Panc1 (cell line): ENCODE results near the gene CDX1. TPM values are rescaled to one million over a fixed set of nuclear protein-coding genes. Genes with fewer than 3 reads are reported as not detected.

Experiments
- ATAC-seq: fragments of 200-7000 bp; cut with Tn5 transposase; 2 replicates; pipeline ENCODE4 v1.9.1; 2020; ENCODE audit warnings: mild to moderate bottlenecking, moderate library complexity
- BruUV-seq: library from RNA; stranded (reverse); fragments of 400-500 nt; replicated peaks from 2 replicates; lab custom pipeline; 2021; lab: Mats Ljungman, UMichigan
- CTCF ChIA-PET: fragments of 300-600 bp; sonication (Branson Sonifier 250); formaldehyde crosslinking; loops from one replicate; lab custom pipeline; 2022; ENCODE audit warnings: antibody characterized with exemption; lab: Charles Lee
- POLR2A ChIA-PET: fragments of 300-600 bp; sonication (Branson Sonifier 250); formaldehyde crosslinking; loops from one replicate; lab custom pipeline; 2022; ENCODE audit warnings: antibody characterized with exemption; lab: Charles Lee
- DNase-seq: peaks from one replicate; pipeline ENCODE4 v3.0.0-alpha.2; 2010; ENCODE audit warnings: low read depth, low spot score
- H3K27ac ChIP-seq: 2 replicates; pipeline ENCODE4 v1.5.1; 2011; ENCODE audit warnings: mild to moderate bottlenecking, low read length, inconsistent platforms
- H3K27me3 ChIP-seq: fragments of 200-500 bp; sonication (Bioruptor generic); 2 replicates; pipeline ENCODE4 v1.6.0; 2014; ENCODE audit warnings: low read length, inconsistent platforms; ENCODE audit not compliant: control insufficient read depth, insufficient read depth
- H3K36me3 ChIP-seq: fragments of 200-500 bp; sonication (Bioruptor generic); 2 replicates; pipeline ENCODE4 v1.5.1; 2014; ENCODE audit warnings: inconsistent platforms, mild to moderate bottlenecking, low read length, moderate library complexity; ENCODE audit not compliant: control insufficient read depth, insufficient read depth
- H3K4me1 ChIP-seq: 2 replicates; pipeline ENCODE4 v1.5.1; 2011; ENCODE audit warnings: inconsistent platforms, mild to moderate bottlenecking, low read length, moderate library complexity; ENCODE audit not compliant: control insufficient read depth, insufficient read depth
- H3K4me3 ChIP-seq, 2 experiments: 2 replicates each; pipeline ENCODE4 v1.5.1; 2011 to 2012; ENCODE audit warnings: low read depth in 2 of 2, low read length in 2 of 2, mild to moderate bottlenecking in 2 of 2, inconsistent platforms in 1 of 2, moderate library complexity in 1 of 2
- H3K9me3 ChIP-seq: fragments of 200-500 bp; sonication (Bioruptor generic); 2 replicates; pipeline ENCODE4 v1.5.1; 2014; ENCODE audit warnings: low read depth, mild to moderate bottlenecking, inconsistent platforms, low read length, moderate library complexity; ENCODE audit not compliant: control insufficient read depth, insufficient read depth
- POLR2AphosphoS5 ChIP-seq: IDR thresholded peaks from 2 replicates; pipeline ENCODE4 v1.6.1; 2012; ENCODE audit warnings: mild to moderate bottlenecking, low read depth, low read length, moderate library complexity
- SIN3A ChIP-seq: IDR thresholded peaks from 2 replicates; pipeline ENCODE4 v1.6.1; 2012; ENCODE audit warnings: low read depth, mild to moderate bottlenecking, low read length, moderate library complexity, borderline replicate concordance; ENCODE audit not compliant: insufficient read depth
- TCF7L2 ChIP-seq: IDR thresholded peaks from 2 replicates; pipeline ENCODE4 v1.6.1; 2011; ENCODE audit warnings: mild to moderate bottlenecking, low read depth, low read length, inconsistent platforms
- in situ Hi-C: cut with HindIII; loops from 2 replicates; pipeline ENCODE4 v1.10.0; 2016; ENCODE audit warnings: low sequenced_read_pairs, low pct_unique_long_range_greater_than_20kb
- intact Hi-C: fragments of 100-400 bp; cut with micrococcal nuclease; formaldehyde crosslinking; loops from one replicate; pipeline ENCODE4 v1.10.0; 2022; ENCODE audit not compliant: unreplicated experiment
- total RNA-seq: library from RNA; stranded (reverse); gene quantifications from one replicate; pipeline ENCODE4 v1.2.1, GENCODE V29; 2021; ENCODE audit not compliant: unreplicated experiment
- TF ChIP-seq, protein P1 (sequence below): fragments of 450-650 bp; IDR thresholded peaks from 2 replicates; pipeline ENCODE4 v1.5.1; 2017; ENCODE audit warnings: mild to moderate bottlenecking
- TF ChIP-seq, protein P2 (sequence below), 2 experiments: IDR thresholded peaks; 2 replicates each; pipeline ENCODE4 v1.6.1; 2011 to 2012; ENCODE audit warnings: low read depth in 2 of 2, control low read depth in 1 of 2, low read length in 1 of 2, mild to moderate bottlenecking in 1 of 2, moderate library complexity in 1 of 2; ENCODE audit not compliant: insufficient read depth in 1 of 2

Gene CDX1
- total RNA-seq, 1 experiment from 2014 or later = not detected

DNA sequence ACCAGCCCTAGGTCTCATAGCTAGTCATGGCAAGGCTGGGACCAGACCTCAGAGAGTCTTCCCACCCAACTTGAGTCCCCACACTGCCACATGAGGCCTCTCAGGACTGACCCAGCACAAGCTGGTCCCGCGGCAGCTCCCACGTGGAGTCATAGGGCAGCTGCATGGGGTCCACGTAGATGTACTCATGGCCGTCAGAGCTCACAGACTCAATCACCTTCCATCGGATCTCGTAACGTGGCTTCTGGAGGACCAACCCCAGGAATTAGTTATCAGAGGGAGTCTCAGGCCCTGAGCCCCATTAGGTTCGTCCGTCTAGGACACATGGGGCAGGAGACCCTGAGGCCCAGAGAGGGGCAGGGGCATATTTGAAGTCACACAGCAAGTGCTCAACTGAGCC, 41.2 kb upstream of the CDX1 start:
- Histone ChIP-seq H3K4me3 (no peak overlapping the region), H3K36me3 (no peaks in the 10 kb centered on the region), H3K27me3 (no peaks in the 10 kb centered on the region), H3K4me1 (peaks cover 7% of the 10 kb centered on the region), H3K27ac (no peak overlapping the region), H3K9me3 (no peaks in the 10 kb centered on the region)
- in situ Hi-C loops (no loop called here), intact Hi-C loops (no loop called here)
- no TSS peak for BruUV-seq
- no peak for ATAC-seq
- TF ChIP-seq, protein P1, sequence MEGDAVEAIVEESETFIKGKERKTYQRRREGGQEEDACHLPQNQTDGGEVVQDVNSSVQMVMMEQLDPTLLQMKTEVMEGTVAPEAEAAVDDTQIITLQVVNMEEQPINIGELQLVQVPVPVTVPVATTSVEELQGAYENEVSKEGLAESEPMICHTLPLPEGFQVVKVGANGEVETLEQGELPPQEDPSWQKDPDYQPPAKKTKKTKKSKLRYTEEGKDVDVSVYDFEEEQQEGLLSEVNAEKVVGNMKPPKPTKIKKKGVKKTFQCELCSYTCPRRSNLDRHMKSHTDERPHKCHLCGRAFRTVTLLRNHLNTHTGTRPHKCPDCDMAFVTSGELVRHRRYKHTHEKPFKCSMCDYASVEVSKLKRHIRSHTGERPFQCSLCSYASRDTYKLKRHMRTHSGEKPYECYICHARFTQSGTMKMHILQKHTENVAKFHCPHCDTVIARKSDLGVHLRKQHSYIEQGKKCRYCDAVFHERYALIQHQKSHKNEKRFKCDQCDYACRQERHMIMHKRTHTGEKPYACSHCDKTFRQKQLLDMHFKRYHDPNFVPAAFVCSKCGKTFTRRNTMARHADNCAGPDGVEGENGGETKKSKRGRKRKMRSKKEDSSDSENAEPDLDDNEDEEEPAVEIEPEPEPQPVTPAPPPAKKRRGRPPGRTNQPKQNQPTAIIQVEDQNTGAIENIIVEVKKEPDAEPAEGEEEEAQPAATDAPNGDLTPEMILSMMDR = no peak
- TF ChIP-seq, protein P2, sequence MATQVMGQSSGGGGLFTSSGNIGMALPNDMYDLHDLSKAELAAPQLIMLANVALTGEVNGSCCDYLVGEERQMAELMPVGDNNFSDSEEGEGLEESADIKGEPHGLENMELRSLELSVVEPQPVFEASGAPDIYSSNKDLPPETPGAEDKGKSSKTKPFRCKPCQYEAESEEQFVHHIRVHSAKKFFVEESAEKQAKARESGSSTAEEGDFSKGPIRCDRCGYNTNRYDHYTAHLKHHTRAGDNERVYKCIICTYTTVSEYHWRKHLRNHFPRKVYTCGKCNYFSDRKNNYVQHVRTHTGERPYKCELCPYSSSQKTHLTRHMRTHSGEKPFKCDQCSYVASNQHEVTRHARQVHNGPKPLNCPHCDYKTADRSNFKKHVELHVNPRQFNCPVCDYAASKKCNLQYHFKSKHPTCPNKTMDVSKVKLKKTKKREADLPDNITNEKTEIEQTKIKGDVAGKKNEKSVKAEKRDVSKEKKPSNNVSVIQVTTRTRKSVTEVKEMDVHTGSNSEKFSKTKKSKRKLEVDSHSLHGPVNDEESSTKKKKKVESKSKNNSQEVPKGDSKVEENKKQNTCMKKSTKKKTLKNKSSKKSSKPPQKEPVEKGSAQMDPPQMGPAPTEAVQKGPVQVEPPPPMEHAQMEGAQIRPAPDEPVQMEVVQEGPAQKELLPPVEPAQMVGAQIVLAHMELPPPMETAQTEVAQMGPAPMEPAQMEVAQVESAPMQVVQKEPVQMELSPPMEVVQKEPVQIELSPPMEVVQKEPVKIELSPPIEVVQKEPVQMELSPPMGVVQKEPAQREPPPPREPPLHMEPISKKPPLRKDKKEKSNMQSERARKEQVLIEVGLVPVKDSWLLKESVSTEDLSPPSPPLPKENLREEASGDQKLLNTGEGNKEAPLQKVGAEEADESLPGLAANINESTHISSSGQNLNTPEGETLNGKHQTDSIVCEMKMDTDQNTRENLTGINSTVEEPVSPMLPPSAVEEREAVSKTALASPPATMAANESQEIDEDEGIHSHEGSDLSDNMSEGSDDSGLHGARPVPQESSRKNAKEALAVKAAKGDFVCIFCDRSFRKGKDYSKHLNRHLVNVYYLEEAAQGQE (IDR thresholded peaks at IDR 0.05; ENCODE audit: insufficient read depth in 1 of 2, low read depth in 2 of 2, low read length in 1 of 2) = no peak
- TF ChIP-seq TCF7L2 (no peak), POLR2AphosphoS5 (no peak), SIN3A (no peak)
- POLR2A ChIA-PET = no interaction called here
- DNase-seq = no peak
- CTCF ChIA-PET = interaction anchor here (0.5 kb wide), 1 partner anchor 292 kb away, joined by 6 read pairs; no protein-coding TSS in a partner anchor

DNA sequence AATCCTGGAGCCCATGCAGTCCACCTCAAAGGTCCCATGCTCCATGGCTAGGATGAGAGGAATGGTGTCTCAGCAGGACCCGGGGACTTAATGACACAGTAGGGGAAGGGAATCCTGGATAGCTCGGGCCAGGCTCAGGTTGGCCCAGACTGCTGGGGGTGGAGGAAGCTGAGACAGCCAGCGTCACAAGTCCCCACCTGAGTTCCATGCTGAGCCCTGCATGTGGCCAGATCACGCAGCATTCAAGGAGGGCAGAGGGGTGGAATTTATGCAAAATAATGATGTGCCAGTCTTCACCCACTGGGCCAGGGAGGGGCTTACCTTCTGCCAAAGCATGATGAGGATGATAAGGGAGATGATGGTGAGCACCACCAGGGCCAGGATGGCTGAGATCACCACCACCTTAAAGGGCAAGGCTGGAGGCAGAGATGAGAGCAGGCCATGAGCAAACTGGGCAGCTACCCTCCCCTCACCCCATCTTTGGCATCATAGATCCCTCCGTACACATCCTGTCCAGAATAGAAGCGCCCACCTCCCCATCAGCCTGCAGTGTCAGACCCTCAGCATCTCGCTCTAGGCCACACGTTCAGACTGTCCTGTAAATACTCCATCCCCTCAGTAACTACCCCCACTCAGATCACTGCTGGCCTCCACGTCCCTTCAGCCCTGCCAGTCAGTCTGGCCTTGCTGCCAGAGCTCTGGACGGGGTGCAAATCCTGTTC, 40.2 kb upstream of the CDX1 start:
- POLR2A ChIA-PET = no interaction called here
- ATAC-seq = no peak
- CTCF ChIA-PET = interaction anchor here (0.7 kb wide), 1 partner anchor 292 kb away, joined by 3 read pairs; no protein-coding TSS in a partner anchor
- Histone ChIP-seq H3K9me3 (no peaks in the 10 kb centered on the region), H3K27ac (no peak overlapping the region), H3K4me1 (peaks cover 7% of the 10 kb centered on the region), H3K36me3 (no peaks in the 10 kb centered on the region), H3K27me3 (no peaks in the 10 kb centered on the region), H3K4me3 (no peak overlapping the region)
- DNase-seq = no peak
- in situ Hi-C loops = no loop called here
- intact Hi-C loops = no loop called here
- no peak for TF ChIP-seq SIN3A
- TF ChIP-seq, protein P2 (IDR thresholded peaks at IDR 0.05; ENCODE audit: insufficient read depth in 1 of 2, low read depth in 2 of 2, low read length in 1 of 2) = no peak
- no TSS peak for BruUV-seq
